Activated CD4-positive, CD25-positive, alpha-beta regulatory T cell treated with anti-CD3 and anti-CD28 coated beads, Interleukin-2, amount 50 U/mL, for 24 hours (primary cell): ENCODE measurements around the gene MRPL12.
A peak's percentile ranks its signal among the peaks of the same experiment; 100 is the strongest.
"Not testable (repeated sequence)": the region's sequence is repeated elsewhere in the genome, so short reads cannot be mapped to it uniquely, and the experiment has no call there.

Experiments used
- ATAC-seq, 2 donors: fragments of 150-1000 bp; cut with Tn5 transposase; one replicate each; pipeline ENCODE4 v1.10.0; 2021; ENCODE audit warnings: mild to moderate bottlenecking in 1 of 2, moderate library complexity in 1 of 2

MRPL12 gene

DNA sequence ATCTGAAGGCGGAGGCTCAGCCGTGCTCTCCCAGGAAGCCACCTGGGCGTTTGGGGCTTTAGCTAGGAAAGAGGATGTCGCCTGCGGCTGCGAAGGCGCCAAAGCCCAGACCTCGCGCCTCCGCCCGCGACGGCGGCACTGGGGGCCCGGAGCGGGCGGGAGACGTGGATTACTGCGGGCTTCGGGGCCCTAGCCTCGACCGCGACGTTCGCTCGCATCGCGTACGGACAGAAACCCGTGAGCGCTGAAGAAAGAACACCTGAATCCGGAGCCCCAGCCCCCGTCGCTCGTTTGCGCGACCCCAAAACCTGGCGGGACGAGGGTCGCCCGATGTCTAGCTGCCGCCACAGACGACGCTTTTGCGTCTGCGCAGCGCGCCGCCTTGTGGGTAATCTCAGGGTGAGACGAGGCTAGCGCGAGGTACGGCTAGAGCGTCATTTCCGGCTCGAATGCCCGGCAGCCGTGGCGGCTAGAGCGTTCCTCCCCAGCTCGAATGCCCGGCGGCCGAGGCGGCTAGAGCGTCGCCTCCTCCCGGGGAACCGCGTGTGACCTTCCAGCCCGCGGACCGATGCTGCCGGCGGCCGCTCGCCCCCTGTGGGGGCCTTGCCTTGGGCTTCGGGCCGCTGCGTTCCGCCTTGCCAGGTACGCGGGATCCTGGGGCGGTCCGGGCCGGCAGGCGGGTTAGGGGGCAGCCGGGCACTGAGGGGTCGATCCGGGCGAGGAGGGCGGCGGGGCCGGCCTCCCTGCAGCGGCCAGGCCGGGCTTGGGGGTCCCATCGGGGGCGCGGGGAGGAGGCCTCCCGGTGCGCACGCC is at the start of gene MRPL12:
Gene MRPL12 (plus strand): TSS at position 434 of the 813 bp plus-strand sequence. CDS start 135 bp downstream, at position 569.
- ATAC-seq: peak; percentile 92 to 93

DNA sequence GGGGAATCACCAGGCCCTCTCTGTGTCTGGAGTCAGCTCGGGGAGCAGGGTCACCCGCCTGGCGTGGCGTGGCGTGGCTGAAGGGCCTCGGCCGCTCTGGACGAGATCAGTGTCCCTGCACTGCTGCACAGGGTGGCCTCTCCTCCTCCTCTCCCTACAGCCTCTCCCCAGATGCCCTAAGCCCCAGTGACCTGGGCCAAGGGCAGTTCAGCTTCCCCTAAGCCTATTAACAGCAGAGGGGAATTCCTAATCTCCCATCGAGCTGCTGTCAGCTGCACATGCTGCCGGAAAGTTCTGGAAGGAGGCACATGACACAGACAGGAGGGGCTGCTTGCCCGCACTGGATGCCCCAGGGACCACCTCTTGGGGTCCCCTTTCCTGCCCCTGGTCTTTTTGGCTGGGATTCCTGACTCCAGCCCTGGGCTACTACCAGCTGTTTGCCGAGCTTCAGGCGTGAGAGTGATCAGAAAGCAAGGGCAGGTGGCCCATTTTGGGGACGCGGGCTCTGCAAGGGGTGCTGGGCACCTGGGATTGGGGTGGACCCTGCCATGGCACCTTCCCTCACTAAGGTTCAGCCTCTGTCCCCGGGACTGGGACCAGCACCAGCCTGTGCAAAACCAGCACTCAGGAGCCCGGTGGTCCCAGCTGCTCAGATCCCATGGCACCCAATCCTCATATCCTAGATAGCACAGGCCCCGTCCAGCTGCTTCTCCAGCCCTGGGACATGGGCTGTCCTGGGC is 47.6 kb upstream of the MRPL12 start:
- ATAC-seq: no peak

DNA sequence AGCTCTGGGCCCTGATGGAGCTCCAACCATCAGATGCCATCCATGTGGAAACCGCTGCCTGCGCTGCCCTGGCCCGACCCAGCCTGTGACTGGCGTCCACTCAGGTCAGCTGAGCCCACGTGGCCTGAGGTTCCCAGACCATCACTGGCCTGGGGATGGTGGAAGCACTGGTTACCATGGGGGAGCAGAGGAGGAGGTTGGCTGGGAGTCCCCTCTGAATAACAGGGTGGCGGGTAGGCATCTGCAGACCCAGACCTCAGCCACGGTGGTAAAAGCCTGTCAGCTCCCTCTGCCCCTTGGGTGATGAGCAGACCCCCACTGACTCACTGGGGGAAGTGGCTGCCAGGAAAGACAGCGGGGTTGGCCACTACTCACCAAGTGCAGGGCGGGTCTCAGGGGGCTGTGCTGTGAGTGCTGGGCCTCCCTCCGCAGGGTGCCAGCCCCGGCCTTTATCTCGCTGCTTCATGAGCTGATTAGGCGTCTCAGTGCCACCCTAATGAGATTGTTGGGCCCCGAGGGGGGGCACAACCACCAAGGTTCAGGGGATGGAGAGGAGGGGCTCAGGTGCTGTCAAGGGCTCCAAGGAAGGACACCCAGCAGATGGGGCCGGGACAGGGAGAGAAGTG is 46.9 kb upstream of the MRPL12 start, which contains the start of gene PDE6G:
Gene PDE6G (minus strand): TSS at position 425 of the 626 bp plus-strand sequence. CDS start 3,237 bp downstream, outside the sequence.
- ATAC-seq: no peak

GRCh38 chr17:81656835-81657234 is 46.3 kb upstream of the MRPL12 start:
- ATAC-seq: no peak

DNA sequence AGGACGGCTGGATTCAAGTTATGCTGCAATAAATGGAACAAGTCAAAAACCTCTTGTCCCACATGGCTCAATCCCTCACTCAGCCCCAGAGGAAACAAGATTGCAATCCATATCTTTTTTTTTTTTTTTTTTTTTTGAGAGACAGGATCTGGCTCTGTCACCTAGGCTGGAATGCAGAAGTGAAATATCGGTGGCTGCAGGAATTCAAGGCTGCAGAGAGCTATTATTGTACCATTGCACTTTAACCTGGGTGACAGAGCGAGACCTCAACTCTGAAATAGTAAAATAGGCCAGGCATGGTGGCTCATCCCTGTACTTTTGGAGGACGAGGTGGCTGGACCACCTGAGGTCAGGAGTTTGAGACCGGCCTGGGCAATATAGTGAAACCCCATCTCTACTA is 44.1 kb upstream of the MRPL12 start:
- no peak for ATAC-seq

DNA sequence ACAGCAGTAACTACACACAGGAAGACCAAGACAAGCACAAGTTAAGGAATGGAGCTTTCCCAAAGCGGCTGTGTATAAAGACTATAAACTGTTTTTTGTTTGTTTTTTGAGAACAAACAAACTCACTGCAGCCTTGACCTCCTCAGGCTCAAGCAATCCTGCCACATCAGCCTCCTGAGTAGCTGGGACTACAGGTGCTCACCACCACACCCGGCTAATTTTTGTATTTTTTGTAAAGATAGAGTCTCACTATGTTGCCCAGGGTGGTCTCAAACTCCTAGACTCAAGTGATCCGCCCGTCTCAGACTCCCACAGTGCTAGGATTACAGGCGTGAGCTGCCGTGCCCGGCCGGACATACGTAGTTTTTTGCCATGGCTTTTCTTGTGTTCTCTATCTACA is 42.7 kb upstream of the MRPL12 start:
- no peak for ATAC-seq

DNA sequence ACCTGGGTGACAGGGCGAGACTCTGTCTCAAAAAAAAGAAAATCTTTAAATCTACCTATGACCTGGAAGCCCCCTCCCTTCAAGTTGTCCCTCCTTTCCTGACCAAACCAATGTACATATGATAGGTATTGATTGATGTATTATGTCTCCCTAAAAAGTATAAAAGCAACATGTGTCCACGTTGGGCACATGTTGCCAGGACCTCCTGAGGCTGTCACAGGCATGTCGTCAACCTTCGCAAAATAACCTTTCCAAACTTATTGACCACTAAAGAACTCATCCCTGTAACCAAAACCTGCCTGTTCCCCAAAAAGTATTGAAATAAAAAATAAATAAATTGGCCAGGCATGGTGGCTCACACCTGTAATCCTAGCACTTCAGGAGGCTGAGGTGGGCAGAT is 41.2 kb upstream of the MRPL12 start:
- no peak for ATAC-seq

DNA sequence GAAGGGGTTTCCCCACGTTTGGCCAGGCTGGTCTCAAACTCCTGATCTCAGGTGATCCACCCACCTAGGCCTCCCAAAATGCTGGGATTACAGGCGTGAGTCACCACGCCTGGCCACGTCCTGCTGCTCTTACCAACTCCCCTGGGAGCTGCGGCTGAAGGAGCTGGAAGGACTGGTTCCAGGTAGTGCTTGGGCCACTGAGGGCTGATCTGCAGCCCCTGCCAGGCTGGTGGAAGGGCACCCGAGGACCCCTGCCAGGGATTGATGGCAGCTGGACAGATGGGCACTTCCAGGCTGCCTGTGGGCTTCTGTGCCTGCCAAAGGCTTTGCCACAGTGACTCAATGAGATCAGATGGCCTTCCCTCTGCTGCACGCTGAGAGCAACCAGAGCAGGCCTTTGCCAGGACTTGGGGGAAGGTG is 39.1 kb upstream of the MRPL12 start:
- no peak for ATAC-seq

GRCh38 chr17:81665205-81666091 is 37.7 kb upstream of the MRPL12 start:
- peak; percentile 44 to 51 for ATAC-seq

DNA sequence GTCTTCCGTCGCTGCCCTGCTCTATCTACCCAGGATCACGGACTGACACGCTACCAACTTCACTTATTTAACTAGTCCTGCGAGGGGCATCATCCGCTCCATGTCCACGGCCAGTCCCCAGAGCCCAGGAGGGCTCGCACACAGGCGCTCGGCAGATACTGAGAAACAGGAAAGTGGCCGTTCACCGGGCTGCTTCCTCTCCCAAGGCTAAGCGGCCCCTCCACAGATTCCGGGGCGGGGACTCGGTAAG is 37.1 kb upstream of the MRPL12 start:
- ATAC-seq: peak in 1 of 2 donors; percentile 10

DNA sequence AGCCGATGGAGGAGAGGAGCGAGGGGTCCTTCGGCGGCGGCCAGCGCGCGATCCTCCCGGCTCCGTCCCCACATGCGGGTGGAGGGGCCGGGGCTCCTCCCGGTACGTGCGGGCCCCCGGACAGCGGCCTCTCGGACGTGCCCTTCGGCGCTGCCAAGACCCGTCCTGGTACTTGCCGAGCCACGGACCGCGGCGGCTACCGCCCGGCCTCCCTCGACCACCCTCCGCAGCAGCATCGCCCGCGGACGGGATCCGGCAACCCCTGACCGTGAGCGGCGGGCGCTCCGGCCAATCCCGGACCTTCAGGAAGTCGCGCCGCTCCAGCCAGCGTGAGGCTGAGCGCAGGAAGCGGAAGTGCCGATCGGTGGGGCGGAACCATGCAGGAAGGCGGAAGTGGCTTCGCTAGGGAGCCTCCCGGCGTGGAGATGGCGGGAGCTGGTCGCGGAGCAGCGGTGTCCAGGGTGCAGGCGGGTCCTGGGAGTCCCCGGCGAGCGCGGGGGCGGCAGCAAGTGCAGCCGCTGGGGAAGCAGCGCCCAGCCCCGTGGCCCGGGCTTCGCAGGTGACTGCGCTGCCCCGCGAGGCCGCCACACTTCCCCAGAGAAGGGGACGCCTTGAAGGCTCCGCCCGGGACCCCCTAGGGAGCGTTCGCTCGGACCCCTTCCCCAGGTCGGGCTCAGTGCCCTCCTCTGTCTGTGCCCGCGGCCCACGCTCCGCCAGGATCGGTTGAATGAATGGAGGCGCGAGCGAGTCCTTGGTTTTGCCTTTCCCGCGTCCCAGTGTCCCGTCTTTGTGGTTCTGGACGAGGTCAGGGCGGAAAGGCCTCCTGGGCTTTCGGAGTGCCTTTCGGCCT is 36.6 kb upstream of the MRPL12 start, which contains the start of the genes CCDC137 and OXLD1:
Gene CCDC137 (plus strand): TSS at position 396 of the 850 bp plus-strand sequence. CDS start 30 bp downstream, at position 426.
Gene OXLD1 (minus strand): TSS at position 264 of the 850 bp plus-strand sequence. CDS start 28 bp downstream, at position 236.
- ATAC-seq: peak; percentile 97 to 98

DNA sequence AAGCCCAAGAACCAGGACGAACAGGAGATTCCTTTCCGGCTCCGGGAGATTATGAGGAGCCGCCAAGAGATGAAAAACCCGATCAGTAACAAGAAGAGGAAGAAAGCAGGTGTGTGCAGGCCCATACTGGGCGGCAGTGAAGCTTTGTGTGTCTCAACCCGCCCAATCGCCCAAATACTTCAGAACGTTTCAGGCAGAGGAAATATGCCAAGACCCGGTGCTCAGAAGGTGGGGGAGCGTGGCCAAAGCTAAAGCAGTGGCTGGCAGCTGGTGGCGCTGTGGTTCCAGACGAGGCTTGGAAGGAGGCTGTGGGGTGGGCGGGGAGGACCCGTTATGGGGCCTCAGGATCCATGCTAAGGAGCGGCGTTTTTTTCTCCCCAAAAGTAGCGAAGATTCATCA is 35.4 kb upstream of the MRPL12 start:
- ATAC-seq: no peak

DNA sequence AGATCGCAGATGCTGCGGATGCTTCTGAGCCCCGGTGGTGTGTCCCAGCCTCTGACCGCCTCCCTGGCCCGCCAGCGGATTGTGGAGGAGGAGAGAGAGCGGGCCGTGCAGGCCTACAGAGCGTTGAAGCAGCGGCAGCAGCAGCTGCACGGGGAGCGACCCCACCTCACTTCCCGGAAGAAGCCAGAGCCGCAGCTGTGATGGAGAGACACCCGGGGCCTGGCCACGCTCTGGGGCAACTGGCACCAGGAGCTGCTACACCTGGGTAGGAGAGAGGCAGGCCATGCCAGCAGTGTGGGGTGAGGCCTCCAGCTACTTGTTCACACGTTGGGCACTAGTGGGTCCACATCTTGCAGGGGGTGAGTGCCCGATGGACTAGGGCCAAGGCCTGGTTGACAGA is 30.7 kb upstream of the MRPL12 start:
- ATAC-seq: no peak

GRCh38 chr17:81672954-81673353 is 30.2 kb upstream of the MRPL12 start:
- no peak for ATAC-seq

GRCh38 chr17:81673561-81674258 is 29.5 kb upstream of the MRPL12 start:
- no peak for ATAC-seq

DNA sequence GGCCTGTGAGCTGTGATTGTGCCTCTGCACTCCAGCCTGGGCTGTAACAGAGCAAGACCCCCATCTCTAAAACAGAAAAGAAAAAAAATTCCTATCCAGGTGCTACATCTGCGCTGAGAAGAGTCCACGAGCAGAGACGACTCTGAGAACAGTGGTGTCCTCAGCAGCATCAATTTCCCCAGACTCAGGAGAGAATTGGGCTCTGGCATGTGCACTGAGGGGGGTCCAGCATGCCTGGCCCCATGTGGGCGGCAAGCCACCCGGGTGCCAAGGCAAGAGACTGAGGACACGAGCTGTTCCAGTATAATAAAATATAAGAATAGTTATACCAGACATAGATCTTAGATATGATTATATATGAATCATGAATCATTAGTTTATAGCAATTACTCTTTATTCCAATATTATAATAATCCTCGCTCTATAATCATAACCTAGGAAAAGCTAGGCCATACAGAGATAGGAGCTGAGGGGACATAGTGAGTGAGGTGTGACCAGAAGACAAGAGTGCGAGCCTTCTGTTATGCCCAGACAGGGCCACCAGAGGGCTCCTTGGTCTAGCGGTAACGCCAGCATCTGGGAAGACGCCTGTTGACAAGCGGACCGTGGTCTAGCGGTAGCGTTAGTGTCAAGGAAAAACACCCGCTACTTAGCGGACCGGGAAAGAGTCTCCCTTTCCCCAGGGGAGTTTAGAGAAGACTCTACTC is 27.5 kb upstream of the MRPL12 start:
- ATAC-seq: not testable (repeated sequence)

DNA sequence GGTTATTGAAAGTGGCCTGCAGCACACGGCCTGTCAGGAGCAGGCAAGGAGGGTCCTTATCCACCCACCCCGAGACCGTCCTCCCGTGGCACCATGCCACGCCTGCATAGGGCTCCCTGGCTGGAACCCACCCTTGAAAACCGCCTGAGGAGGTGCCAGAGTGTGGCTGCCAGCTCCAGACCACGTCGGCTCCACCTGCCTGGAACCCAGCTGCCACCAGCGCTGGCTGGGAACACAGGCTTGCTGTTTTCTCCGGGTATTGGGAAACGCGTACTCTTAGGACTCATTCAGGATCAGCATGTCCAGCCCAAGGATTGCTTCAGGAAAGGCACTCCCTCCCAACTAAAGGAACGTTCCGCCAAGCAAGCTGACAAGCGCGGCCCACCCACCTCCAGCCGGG is 26.3 kb upstream of the MRPL12 start:
- no peak for ATAC-seq

DNA sequence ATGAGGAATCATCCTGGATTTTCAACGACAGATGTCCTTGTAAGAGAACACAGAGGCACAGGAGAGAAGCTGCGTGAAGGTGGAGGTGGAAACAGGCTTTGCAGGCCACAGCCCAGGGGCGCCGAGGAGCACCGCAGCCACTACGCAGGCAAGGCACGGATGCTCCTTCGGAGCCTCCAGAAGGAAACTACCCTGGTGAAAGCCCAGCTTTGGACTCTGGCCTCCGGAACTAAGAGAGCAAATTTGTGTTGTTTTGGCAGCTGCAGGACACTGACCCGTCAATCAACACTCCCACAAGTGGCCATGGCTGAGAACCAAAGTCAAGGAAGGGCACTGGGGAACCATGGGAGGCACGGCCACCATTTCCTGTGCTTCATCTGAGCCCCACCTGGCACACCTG is 23.0 kb upstream of the MRPL12 start:
- ATAC-seq: no peak

DNA sequence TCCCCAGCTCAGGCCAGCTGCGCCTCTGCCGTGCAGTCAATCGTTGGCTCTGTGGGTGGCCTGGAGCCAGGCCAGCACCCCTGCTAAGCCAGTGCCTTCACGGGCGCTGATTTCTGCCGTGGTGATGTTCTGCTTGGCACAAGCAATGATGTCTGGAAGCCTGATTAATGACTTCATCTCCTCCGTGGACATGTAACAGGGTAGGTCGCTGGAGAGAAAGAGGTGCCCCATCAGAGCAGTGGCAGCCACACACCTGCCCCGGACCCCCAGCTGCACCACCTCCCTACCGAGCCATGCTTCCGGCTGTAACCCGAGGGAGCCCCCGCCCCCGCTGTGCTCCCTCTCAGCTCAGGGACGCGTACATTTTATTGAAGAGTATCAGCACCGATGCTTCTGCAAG is 21.5 kb upstream of the MRPL12 start:
- ATAC-seq: no peak

DNA sequence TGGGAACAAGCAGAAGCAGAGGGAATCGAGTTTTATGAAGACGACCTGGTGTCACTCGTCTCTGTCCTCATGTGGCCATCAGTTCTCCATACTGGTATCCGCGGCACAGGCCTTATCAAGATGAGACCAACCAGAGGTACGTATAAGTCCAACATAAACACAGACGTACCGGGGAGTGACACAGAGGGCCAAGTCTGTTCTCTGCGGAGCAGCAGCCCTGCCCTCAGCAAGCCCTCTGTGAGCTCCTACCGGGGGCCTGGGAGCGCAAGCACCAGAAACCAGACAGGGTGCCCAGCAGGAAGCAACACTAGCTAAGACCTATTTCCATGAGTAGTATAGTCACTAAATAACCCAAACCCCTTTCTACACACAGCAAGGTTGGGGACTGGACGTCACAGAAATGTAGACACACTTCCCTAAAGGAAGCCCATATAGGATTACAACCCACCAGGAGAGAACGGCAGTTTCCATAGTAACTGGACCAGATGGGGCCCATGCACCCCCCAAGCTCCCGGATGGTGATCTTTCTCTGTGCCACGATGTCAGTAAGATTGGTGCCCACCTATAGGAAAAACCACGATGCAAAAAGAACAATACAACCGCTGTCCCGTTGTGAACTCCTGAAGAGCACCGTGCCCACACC is 20.5 kb upstream of the MRPL12 start:
- ATAC-seq: no peak
